ENCODE results near the gene HOXD13.

Gene HOXD13

GRCh38 chr2:176079285-176079830 is 13.2 kb upstream of the HOXD13 start:
- Histone ChIP-seq H3K36me3 (no peaks in the 10 kb centered on the region), H3K27ac (no peak overlapping the region), H3K9me3 (peaks cover 0 to 7% (median 0%) of the 10 kb centered on the region in 3 donors), H3K27me3 (peaks cover 29 to 99% of the 10 kb centered on the region in 2 donors), H3K4me1 (peaks cover 0 to 37% (median 21%) of the 10 kb centered on the region in 4 donors), H3K4me3 (peak overlapping the region in 1 of 2 donors; percentile 35)
- no peak for TF ChIP-seq CTCF (IDR thresholded peaks at IDR 0.05)
- no peak for DNase-seq
- intact Hi-C loops (cut with DNase I; ENCODE audit: low total_unique reads) = no loop called here

GRCh38 chr2:176079831-176080539 is 12.5 kb upstream of the HOXD13 start:
- no peak for DNase-seq
- peaks cover 0 to 42% (median 24%) of the 10 kb centered on the region in 4 donors for H3K4me1 ChIP-seq
- peak overlapping the region; percentile 6 to 35 for H3K4me3 ChIP-seq
- peaks cover 29 to 99% of the 10 kb centered on the region in 2 donors for H3K27me3 ChIP-seq
- peak; percentile 46 to 48 for TF ChIP-seq CTCF (IDR thresholded peaks at IDR 0.05)
- intact Hi-C loops (cut with DNase I; ENCODE audit: low total_unique reads) = no loop called here
- H3K9me3 ChIP-seq = peaks cover 0 to 7% (median 0%) of the 10 kb centered on the region in 3 donors
- no peaks in the 10 kb centered on the region for H3K36me3 ChIP-seq
- no peak overlapping the region for H3K27ac ChIP-seq

GRCh38 chr2:176080540-176081375 is 11.8 kb upstream of the HOXD13 start:
- peaks cover 0 to 50% (median 32%) of the 10 kb centered on the region in 4 donors for H3K4me1 ChIP-seq
- peak overlapping the region; percentile 6 to 35 for H3K4me3 ChIP-seq
- peaks cover 0 to 7% (median 0%) of the 10 kb centered on the region in 3 donors for H3K9me3 ChIP-seq
- no peak for TF ChIP-seq CTCF (IDR thresholded peaks at IDR 0.05)
- peak in 1 of 2 donors; percentile 48 for DNase-seq
- H3K36me3 ChIP-seq = no peaks in the 10 kb centered on the region
- intact Hi-C loops (cut with DNase I; ENCODE audit: low total_unique reads) = no loop called here
- H3K27me3 ChIP-seq = peaks cover 29 to 99% of the 10 kb centered on the region in 2 donors
- no peak overlapping the region for H3K27ac ChIP-seq

DNA sequence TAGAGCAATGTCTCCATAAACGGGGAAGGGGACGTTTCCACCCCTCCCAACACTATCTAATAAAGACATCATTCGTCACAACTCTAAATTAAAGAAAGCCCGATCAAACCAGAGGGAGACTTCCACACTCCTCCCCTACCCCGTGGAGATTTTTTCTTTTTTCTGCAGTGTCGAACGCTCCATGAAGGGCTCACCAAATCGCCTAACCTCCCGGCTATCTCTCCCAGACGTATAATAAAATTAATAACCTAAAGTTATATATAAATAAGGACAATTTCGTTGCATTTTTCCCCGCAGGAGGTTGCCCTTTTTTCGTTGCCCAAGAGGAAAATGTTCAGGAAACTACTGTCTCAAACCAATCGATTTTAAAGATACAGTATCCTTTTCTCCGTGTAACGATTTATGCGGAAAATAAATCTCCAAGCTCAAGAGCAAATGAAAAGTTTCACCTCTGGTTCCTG is 11.1 kb upstream of the HOXD13 start:
- TF ChIP-seq CTCF (IDR thresholded peaks at IDR 0.05) = no peak
- H3K9me3 ChIP-seq = peaks cover 0 to 7% (median 0%) of the 10 kb centered on the region in 3 donors
- DNase-seq = no peak

GRCh38 chr2:176081837-176082524 is 10.5 kb upstream of the HOXD13 start:
- no peak overlapping the region for H3K4me3 ChIP-seq
- no peak overlapping the region for H3K27ac ChIP-seq
- no peak for DNase-seq
- H3K9me3 ChIP-seq = peaks cover 0 to 7% (median 0%) of the 10 kb centered on the region in 3 donors
- H3K36me3 ChIP-seq = no peaks in the 10 kb centered on the region
- peaks cover 31 to 99% of the 10 kb centered on the region in 2 donors for H3K27me3 ChIP-seq
- intact Hi-C loops (cut with DNase I; ENCODE audit: low total_unique reads) = no loop called here
- TF ChIP-seq CTCF (IDR thresholded peaks at IDR 0.05) = no peak
- peaks cover 0 to 57% (median 38%) of the 10 kb centered on the region in 4 donors for H3K4me1 ChIP-seq

More for the DNA sequence above, 11.1 kb upstream of the HOXD13 start:
- intact Hi-C loops (cut with DNase I; ENCODE audit: low total_unique reads) = no loop called here
- Histone ChIP-seq H3K27ac (no peak overlapping the region), H3K4me1 (peaks cover 0 to 56% (median 37%) of the 10 kb centered on the region in 4 donors), H3K27me3 (peaks cover 31 to 99% of the 10 kb centered on the region in 2 donors), H3K4me3 (no peak overlapping the region), H3K36me3 (no peaks in the 10 kb centered on the region)
